Activated T-cell treated with anti-CD3 and anti-CD28 coated beads, Interleukin-2, amount 50 U/mL, for 24 hours (primary cell): Measurements from ENCODE around the gene IGFN1.

Source experiments
- DNase-seq: peaks from one replicate; pipeline ENCODE4 v3.0.0-alpha.2; 2020
- H3K27ac Mint-ChIP-seq: 2 replicates; pipeline ENCODE4 v1.8.0; 2020; ENCODE audit warnings: mild to moderate bottlenecking, mixed read lengths
- H3K27me3 Mint-ChIP-seq: 2 replicates; pipeline ENCODE4 v1.8.0; 2020; ENCODE audit warnings: mixed read lengths
- H3K36me3 Mint-ChIP-seq: 2 replicates; pipeline ENCODE4 v1.8.0; 2020; ENCODE audit warnings: low read depth, mixed read lengths
- H3K4me1 Mint-ChIP-seq: 2 replicates; pipeline ENCODE4 v1.8.0; 2020; ENCODE audit warnings: low read depth, mixed read lengths
- H3K4me3 Mint-ChIP-seq: 2 replicates; pipeline ENCODE4 v1.8.0; 2020; ENCODE audit warnings: mild to moderate bottlenecking, moderate library complexity, mixed read lengths
- H3K9me3 Mint-ChIP-seq: 2 replicates; pipeline ENCODE4 v1.8.0; 2020; ENCODE audit warnings: mixed read lengths

Gene IGFN1

DNA sequence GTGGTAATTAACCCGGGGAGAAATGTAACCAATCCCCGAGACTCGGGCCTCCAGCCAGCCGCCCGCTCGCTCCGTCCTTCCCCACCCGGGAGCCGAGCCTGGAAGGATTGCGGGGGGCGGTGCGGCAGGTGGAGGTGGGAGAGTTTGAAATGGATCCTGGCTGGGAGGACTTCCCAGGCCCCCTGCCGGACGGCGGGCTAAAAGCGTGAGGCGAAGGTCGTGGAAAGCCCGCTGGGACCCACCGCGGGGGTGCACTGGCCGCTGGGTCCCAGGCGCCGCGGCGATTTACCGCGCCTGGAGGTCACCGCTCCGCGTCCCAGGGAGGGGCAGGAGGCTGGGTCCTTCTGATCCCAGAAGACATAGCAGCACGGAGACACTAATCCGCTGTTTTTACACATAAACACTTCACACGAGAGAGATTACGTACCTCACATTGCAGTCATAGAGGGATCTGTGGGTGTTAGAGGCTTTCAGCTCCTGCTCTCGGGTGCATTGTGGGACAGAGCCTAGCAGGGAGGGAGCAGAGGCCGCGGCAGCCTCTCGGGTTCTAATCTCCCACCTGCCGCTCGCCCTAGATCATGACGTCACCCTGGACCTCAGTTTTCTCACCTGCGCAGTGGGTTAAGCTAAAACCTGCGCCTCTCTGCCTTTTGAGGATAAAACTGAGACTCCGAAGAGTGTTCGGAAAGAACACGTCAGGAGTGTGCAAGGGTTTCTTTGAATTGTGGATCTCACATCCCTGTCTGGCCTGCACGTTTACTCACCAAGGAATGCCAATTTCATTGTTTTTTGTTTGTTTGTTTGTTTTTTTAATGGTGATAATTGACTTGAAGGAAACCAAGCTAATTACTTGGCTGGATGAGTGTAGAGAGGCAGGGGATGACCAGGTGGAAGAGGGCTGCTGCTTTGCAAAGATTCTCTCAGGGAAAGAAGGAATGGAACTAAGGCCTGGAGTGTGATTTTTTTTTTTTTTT is 19.3 kb upstream of the IGFN1 start:
- H3K4me3 Mint-ChIP-seq, result peak overlapping the region; percentile 79
- no peaks in the 10 kb centered on the region for H3K9me3 Mint-ChIP-seq
- DNase-seq, result peak; percentile 74
- peaks cover 27% of the 10 kb centered on the region for H3K4me1 Mint-ChIP-seq
- H3K36me3 Mint-ChIP-seq, result no peaks in the 10 kb centered on the region
- H3K27ac Mint-ChIP-seq, result peak overlapping the region; percentile 93
- peaks cover 12% of the 10 kb centered on the region for H3K27me3 Mint-ChIP-seq

DNA sequence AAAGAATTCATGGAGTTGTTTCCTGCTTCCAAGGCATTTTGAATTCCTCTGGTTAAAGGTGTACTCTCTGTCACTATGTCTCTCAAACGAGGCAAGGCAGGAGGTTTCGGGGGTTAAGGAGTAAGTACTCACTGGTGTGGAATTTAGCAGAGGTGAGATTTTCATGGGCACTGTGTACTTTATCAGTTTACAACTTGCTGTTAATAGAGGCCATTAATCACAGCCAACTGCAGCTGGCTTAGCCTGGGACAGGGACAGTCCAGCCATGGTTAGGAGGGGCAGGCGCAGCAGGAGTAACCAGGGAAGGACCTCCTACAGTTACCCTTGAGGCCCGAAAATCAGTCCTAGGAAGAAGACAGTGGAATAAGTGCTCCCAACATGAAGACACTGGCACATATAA is 18.3 kb upstream of the IGFN1 start:
- no peaks in the 10 kb centered on the region for H3K9me3 Mint-ChIP-seq
- H3K27ac Mint-ChIP-seq, result no peak overlapping the region
- H3K4me3 Mint-ChIP-seq, result no peak overlapping the region
- no peak for DNase-seq
- H3K36me3 Mint-ChIP-seq, result no peaks in the 10 kb centered on the region
- peaks cover 12% of the 10 kb centered on the region for H3K27me3 Mint-ChIP-seq
- peaks cover 27% of the 10 kb centered on the region for H3K4me1 Mint-ChIP-seq

DNA sequence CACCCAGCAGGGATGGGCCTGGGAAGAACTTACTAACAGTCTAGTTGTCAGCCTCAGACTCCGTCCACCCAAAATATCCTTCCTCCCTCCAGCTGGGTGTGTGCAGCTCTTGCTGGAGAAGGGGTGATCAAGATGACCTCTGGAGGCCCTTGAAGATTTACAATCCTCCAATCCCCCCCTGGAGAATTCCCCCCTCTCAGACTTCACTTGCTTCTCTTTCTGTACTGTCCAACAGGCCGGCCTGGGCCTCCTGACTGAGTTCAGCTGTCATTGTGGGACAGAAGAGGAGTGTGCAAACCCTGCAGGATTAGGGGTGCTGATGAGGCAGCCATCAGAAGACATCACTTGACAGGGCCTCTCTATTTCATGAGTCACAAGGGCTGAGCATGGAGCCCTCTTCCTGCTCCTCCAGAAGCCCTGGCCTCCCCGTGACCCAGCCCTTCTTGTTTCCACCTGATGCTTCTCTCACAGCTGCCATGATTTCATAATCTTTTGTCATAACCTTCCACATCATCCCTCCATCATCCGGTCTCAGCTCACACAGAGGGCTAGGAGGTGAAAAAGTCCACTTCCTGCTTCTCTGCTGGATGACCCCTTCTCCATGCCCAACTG is 17.5 kb upstream of the IGFN1 start:
- Mint-ChIP-seq H3K4me1 (peaks cover 27% of the 10 kb centered on the region), H3K27me3 (peaks cover 15% of the 10 kb centered on the region), H3K4me3 (no peak overlapping the region), H3K27ac (no peak overlapping the region), H3K36me3 (no peaks in the 10 kb centered on the region), H3K9me3 (no peaks in the 10 kb centered on the region)
- no peak for DNase-seq

DNA sequence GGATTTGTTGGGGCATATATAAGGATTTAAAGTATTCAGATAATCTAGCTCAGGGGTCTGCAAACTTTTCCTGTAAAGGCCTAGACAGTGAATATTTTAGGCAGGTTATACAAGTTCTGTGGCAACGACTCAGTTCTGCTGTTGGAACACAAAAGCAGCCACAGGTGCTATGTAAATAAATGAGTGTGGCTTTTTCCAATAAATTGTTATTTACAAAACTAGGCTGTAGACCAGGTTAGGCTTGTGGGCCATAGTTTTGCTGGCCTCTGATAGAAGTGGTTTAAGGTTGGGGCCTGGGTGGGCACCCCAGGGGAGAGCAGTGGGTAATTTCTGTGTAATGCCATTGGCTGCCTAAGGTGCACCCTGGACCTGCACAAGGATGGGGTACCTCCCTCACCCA is 16.9 kb upstream of the IGFN1 start:
- H3K27me3 Mint-ChIP-seq, result peaks cover 20% of the 10 kb centered on the region
- no peak for DNase-seq
- peaks cover 27% of the 10 kb centered on the region for H3K4me1 Mint-ChIP-seq
- H3K4me3 Mint-ChIP-seq, result no peak overlapping the region
- no peak overlapping the region for H3K27ac Mint-ChIP-seq
- H3K36me3 Mint-ChIP-seq, result no peaks in the 10 kb centered on the region
- H3K9me3 Mint-ChIP-seq, result no peaks in the 10 kb centered on the region

DNA sequence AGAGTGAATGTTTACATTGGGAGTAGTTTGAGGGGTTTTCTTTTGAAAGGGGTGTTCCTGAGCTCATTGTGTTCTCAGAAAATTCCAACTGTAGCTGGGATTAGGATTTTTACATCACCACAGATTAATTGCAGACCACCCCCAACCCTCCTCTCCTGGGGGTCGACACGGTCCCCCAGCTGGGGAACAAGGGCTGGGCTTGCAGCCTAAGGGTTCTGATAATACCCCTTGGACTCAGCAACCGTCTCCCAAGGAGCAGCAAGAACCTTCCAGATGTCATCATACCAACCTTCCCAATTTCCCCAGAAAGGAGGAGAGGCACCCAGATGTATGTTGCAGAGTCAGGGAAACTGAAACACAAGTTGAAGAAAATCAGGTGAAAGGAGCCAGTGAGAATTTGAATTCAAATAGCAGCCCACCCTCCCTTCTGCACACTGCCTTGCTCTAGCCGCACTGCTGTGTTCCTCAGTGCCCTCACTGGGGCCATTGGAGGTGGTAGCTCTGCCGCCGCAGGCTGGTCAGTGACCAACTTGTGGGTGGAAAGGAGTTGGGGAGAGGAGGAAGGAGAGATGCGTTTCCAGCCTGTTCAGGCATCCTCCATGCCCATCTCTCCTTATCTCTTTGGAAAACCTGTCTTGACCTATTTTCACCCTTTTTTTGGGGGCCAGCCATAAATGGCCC is 14.7 kb upstream of the IGFN1 start:
- H3K27ac Mint-ChIP-seq, result no peak overlapping the region
- no peaks in the 10 kb centered on the region for H3K36me3 Mint-ChIP-seq
- DNase-seq, result no peak
- H3K9me3 Mint-ChIP-seq, result no peaks in the 10 kb centered on the region
- peaks cover 17% of the 10 kb centered on the region for H3K4me1 Mint-ChIP-seq
- no peak overlapping the region for H3K4me3 Mint-ChIP-seq
- H3K27me3 Mint-ChIP-seq, result peaks cover 39% of the 10 kb centered on the region

DNA sequence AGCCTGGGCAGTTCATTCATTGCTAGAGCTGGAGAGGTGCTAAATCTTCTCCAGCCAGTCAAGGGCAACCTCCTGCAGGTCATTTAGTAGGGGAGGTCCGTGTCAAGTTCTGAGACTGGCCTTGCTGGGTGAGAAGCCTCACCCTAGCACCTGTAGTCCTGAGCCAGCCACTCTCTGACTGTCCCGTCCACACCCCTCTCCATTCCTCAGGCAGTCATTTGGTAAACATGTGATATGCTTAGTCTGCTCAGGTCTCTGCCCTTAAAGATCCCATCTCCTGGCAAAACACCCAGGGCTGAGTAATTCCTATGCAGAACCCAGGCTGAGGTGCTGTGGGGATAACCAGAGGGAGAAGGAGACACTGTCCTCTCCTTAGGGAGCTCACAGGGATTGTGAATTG is 13.7 kb upstream of the IGFN1 start:
- Mint-ChIP-seq H3K27me3 (peaks cover 44% of the 10 kb centered on the region), H3K4me1 (peaks cover 9% of the 10 kb centered on the region), H3K4me3 (no peak overlapping the region), H3K27ac (no peak overlapping the region), H3K9me3 (no peaks in the 10 kb centered on the region), H3K36me3 (no peaks in the 10 kb centered on the region)
- no peak for DNase-seq

DNA sequence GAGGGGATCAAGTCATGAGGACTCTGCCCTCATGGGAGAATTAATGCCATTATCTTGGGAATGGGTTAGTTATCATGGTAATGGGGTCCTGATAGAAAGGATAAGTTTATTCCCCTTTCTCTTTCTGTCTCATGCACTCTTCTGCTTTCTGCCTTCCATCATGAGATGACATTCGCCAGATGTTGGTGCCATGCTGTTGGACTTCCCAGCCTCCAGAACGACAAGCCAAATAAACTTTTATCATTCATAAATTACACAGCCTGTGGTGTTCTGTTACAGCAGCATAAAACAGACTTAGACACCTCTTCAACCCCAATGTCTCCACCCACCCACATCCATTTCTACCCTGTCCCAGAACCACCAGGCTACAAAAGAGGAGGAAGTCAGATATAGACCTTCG is 11.9 kb upstream of the IGFN1 start:
- Mint-ChIP-seq H3K4me3 (no peak overlapping the region), H3K36me3 (no peaks in the 10 kb centered on the region), H3K9me3 (no peaks in the 10 kb centered on the region), H3K27ac (no peak overlapping the region), H3K27me3 (peaks cover 47% of the 10 kb centered on the region), H3K4me1 (no peaks in the 10 kb centered on the region)
- no peak for DNase-seq

DNA sequence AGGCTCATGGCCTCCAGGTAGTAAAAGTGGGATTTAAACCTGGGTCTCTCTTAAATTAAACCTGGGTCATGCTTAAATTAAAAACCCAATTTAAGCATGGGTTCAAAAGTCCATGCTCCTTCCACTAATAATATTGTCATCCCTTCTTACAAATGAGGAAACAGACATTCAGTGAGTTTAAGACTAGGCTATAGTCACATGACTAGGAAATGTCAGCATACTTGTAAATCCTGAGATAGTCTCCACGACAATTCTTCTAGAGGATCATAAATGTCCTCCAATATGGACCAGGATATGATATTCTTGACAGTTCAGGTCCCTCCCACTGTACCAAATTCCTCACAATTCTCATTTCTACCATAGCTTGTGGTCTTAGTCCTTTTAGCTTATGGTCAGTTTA is 10.5 kb upstream of the IGFN1 start:
- H3K27me3 Mint-ChIP-seq, result peaks cover 57% of the 10 kb centered on the region
- H3K9me3 Mint-ChIP-seq, result no peaks in the 10 kb centered on the region
- DNase-seq, result no peak
- H3K27ac Mint-ChIP-seq, result no peak overlapping the region
- H3K4me1 Mint-ChIP-seq, result peaks cover 2% of the 10 kb centered on the region
- H3K4me3 Mint-ChIP-seq, result no peak overlapping the region
- H3K36me3 Mint-ChIP-seq, result no peaks in the 10 kb centered on the region

DNA sequence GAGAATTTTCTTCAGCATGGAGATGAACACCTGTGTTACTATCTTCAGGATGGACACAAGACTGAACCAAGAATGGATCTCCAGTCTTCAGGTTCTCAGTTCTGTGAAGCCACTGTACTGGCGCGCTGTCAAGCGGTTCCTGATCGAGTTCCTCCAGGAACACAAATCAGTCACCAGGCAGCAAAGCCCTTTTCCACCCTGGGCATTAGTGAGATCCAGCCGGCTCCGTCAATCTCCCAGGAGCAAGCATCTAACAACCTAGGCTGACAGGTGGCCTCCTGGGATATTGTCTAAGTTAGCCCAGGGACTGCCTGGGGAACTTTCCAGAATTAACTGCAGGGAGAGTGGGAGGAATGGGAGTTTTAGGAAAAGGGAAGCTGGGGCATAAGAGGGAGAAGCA is 9.7 kb upstream of the IGFN1 start:
- Mint-ChIP-seq H3K9me3 (no peaks in the 10 kb centered on the region), H3K27ac (no peak overlapping the region), H3K4me3 (no peak overlapping the region), H3K27me3 (peaks cover 57% of the 10 kb centered on the region), H3K4me1 (peaks cover 2% of the 10 kb centered on the region), H3K36me3 (no peaks in the 10 kb centered on the region)
- no peak for DNase-seq

DNA sequence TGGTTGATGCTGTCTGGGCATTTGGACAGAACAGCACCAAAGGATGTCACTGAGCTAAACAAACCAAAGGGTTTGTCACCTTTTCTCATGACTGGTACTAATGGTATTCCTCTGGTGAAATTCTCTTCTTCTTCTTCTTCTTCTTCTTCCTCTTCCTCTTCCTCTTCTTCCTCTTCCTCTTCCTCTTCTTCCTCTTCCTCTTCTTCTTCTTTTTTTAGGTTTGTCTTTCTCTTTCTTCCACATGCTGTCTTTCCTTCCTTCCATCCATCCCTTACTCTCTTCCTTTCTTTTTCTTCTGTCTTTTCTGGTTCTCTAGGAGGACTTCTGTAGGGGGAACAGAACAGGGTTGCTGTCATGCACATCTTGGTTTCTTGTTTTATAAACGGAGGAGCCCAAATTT is 9.3 kb upstream of the IGFN1 start:
- DNase-seq, result no peak
- no peak overlapping the region for H3K4me3 Mint-ChIP-seq
- no peaks in the 10 kb centered on the region for H3K36me3 Mint-ChIP-seq
- peaks cover 55% of the 10 kb centered on the region for H3K27me3 Mint-ChIP-seq
- H3K27ac Mint-ChIP-seq, result no peak overlapping the region
- no peaks in the 10 kb centered on the region for H3K9me3 Mint-ChIP-seq
- H3K4me1 Mint-ChIP-seq, result peaks cover 2% of the 10 kb centered on the region

DNA sequence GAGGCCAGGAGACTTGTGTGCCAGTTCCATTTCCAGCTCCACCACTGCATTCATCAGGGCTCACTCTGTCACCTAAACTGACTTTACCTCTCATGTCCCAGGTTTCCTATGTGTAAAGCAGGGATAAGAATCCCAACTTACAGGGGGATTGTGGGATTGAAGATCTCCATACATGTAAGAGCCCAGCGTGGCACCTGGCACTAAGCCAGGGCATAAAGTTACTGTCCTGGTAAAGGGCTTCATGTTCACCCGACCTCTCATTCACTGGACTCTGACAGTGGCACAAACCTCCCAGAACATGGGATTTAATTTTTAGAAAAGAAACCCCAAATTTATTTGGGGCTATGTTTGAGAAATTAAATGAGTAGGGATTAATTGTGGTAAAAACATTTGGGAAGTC is 8.9 kb upstream of the IGFN1 start:
- H3K4me3 Mint-ChIP-seq, result no peak overlapping the region
- peaks cover 54% of the 10 kb centered on the region for H3K27me3 Mint-ChIP-seq
- H3K4me1 Mint-ChIP-seq, result peaks cover 2% of the 10 kb centered on the region
- H3K27ac Mint-ChIP-seq, result no peak overlapping the region
- DNase-seq, result no peak
- H3K9me3 Mint-ChIP-seq, result no peaks in the 10 kb centered on the region
- no peaks in the 10 kb centered on the region for H3K36me3 Mint-ChIP-seq

DNA sequence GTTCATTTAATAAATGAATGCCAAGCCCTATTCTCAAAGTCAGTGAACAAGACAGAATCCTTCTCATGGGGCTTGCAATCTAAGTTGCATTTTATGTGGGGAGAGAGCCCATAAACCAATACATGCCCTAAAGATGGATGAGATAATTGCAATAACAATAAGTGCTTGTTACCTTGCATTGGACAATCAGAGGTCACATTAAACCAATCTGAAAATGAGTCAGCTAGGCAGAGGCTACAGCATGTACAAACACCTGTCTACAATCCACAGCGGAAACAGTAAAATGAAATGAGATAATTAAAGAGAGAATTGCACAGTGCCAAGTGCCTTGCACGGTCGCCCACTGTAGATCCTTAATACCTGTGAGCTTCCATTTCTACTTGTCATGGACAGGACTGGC is 7.4 kb upstream of the IGFN1 start:
- DNase-seq, result no peak
- peaks cover 2% of the 10 kb centered on the region for H3K4me1 Mint-ChIP-seq
- H3K9me3 Mint-ChIP-seq, result no peaks in the 10 kb centered on the region
- no peaks in the 10 kb centered on the region for H3K36me3 Mint-ChIP-seq
- H3K4me3 Mint-ChIP-seq, result no peak overlapping the region
- peaks cover 57% of the 10 kb centered on the region for H3K27me3 Mint-ChIP-seq
- no peak overlapping the region for H3K27ac Mint-ChIP-seq

DNA sequence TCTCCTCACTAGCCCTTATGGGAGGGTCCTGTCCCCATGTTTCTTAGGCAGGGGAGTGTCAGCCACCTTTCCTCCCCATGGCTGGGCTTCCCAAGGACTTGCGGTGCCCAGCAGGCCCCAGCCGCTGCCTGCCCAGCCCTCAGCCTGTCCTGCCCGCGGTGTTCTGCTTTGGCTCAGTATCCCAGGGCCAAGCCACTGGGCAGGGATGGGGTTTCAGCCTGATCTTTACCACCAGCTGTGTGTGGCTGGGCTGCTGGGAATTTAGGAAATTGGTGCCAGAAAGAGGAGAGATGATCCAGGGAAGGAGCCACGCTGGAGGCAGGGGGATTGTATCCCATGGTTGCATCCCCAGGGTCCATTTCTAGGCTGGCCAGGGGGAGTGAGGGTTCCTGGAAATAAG is 6.9 kb upstream of the IGFN1 start:
- Mint-ChIP-seq H3K27ac (no peak overlapping the region), H3K36me3 (no peaks in the 10 kb centered on the region), H3K4me3 (no peak overlapping the region), H3K4me1 (peaks cover 2% of the 10 kb centered on the region), H3K9me3 (no peaks in the 10 kb centered on the region), H3K27me3 (peaks cover 55% of the 10 kb centered on the region)
- no peak for DNase-seq

DNA sequence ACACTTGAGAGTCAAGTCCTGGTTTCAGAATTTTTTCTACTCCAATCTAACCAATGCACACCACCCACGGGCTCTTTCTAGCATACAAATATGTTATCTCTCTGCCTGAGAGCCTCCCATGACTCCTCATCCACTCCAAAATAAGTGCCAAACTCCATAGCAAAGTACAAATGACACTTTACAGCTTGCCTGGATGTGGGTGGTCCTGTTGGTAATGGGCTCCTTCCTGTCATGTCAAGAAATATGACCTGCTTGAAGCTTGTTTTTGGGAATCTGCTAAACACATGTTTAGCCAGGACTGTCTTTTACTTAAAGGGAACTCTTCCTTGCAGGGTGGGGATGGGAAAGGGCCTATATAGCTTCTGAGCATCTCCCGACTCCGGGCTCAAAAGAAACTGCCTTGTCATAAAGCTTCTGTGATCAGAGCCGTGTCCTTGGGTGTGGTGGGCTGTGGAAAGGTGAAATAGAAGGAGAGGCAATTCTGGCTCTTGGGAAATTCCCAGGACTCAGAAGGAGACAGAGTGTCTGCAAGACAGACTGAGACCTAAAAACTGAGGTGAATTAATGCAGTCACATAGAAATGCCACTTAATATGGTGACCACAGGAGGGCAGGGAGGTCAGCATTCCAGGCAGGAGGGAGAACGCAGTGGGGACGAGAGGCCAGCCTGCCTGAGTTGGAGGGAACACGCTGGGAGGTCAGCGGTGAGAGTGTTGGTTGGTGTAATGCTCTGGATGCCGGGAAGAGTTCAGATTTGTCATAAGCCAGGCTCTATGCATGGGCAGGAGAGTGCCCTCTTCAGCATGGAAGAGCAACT is 6.1 kb upstream of the IGFN1 start:
- H3K9me3 Mint-ChIP-seq, result no peaks in the 10 kb centered on the region
- no peak overlapping the region for H3K27ac Mint-ChIP-seq
- no peak overlapping the region for H3K4me3 Mint-ChIP-seq
- H3K36me3 Mint-ChIP-seq, result no peaks in the 10 kb centered on the region
- peaks cover 2% of the 10 kb centered on the region for H3K4me1 Mint-ChIP-seq
- H3K27me3 Mint-ChIP-seq, result peaks cover 52% of the 10 kb centered on the region
- DNase-seq, result no peak
